Cortex of kidney (tissue), 1 donor: ENCODE results near the gene CCND2.
"Not testable (repeated sequence)": the region's sequence is repeated elsewhere in the genome, so short reads cannot be mapped to it uniquely, and the experiment has no call there.

Experiments
- DNase-seq: peaks from one replicate; lab custom pipeline; 2025; lab: John Stamatoyannopoulos, UW

The CCND2 gene

DNA sequence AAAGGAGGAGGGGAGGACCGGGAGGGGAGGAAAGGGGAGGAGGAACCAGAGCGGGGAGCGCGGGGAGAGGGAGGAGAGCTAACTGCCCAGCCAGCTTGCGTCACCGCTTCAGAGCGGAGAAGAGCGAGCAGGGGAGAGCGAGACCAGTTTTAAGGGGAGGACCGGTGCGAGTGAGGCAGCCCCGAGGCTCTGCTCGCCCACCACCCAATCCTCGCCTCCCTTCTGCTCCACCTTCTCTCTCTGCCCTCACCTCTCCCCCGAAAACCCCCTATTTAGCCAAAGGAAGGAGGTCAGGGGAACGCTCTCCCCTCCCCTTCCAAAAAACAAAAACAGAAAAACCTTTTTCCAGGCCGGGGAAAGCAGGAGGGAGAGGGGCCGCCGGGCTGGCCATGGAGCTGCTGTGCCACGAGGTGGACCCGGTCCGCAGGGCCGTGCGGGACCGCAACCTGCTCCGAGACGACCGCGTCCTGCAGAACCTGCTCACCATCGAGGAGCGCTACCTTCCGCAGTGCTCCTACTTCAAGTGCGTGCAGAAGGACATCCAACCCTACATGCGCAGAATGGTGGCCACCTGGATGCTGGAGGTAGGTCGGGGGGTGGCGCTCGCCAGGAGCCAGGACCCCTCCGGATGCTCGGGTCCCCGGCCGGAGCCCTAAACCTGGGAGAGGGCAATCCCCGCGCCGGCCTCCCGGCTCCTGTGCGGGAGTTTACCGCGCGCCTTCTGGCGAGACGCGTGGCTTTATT, at the start of gene CCND2:
CCND2 (plus strand) TSS at position 111 of the 744 bp plus-strand sequence; CDS start at position 390, 279 bp downstream.
- DNase-seq, result no peak

DNA sequence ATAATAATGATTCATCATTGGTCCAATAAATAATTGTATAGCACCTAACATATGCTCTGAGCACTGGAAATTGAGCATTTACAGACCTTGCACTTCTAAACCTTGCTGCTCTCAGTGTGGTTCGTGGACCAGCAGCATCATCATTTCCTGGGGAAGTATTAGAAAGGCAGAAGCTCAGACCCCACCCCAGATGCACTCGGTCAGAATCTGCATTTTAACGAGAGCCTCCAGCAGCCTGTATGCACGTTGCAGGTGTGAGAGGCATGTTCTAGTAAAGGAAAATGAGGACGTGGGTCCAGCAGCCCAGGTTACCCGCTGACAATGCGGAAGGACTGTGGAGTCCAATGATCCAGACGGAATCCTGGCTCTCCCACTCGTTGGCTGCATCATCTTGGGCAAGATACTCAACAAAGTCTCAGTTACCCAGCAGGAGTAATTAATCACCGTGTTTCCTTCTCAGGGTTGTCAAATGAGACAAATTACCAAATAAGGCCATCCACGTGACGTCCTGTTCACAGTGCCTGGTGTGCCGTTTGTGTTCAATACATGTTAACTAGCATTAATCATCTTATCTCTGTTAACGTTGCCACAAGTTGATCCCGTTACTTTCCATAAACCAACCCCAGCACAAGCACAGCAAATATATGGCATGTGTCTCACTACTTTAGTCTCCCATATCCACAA, 49.2 kb upstream of the CCND2 start:
- no peak for DNase-seq

DNA sequence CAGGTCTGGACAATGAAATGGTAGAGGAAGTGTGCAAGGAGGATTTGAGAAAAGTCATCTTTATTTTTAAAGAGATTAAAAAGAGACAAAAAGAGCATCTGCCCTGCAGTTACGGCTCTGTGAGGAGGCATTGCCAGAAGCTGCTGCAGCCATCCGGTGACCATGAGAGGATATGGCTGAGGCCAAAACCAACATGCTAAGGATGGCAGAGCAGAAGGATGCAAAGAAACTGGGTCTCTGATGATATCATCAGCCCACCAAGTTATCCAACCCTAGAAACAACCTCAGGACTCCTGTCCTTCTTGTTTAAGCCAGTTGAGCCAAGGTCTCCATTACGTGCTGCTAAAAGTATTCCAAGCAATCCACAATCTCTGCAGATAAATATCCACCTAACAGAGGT, 48.0 kb upstream of the CCND2 start:
- no peak for DNase-seq

DNA sequence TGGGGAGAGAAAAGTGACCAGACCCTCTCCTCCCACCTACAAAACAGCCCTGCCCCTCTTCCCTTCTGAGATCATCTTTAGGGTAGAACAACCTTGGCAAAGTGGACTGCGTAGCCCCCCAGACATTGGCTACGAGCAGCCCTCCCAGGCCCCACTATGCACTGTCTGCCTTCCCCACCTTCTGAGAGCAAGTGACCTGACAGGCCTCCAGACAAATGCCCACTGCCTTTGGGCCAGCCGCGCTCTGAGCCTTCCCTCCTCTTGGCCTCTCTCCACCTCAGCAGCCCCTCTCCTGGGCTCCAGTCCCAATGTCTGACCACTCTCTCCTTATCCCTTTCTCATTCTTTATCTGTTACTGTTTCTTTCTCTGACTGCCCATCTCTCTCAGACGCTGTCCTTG, 46.5 kb upstream of the CCND2 start:
- DNase-seq, result no peak

DNA sequence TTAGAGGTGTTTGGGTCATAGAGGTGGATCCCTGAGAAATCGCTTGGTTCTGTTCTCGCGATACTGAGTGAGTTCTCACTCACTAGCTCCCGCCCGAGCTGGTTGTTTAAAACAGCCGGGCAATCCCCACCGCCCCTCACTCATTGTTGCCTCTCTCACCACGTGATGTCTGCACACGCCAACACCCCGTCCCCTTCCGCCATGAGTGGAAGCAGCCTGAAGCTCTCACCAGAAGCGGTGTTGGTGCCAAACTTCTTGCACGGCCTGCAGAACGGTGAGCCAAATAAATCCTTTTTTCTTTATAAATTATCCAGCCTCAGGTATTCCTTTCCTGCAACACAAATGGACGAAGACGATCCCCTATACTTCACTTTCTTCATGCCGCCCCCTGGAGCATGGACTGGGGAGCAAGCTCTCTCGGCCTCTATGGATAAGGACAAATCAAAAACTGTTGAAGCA, 45.4 kb upstream of the CCND2 start:
- no peak for DNase-seq

DNA sequence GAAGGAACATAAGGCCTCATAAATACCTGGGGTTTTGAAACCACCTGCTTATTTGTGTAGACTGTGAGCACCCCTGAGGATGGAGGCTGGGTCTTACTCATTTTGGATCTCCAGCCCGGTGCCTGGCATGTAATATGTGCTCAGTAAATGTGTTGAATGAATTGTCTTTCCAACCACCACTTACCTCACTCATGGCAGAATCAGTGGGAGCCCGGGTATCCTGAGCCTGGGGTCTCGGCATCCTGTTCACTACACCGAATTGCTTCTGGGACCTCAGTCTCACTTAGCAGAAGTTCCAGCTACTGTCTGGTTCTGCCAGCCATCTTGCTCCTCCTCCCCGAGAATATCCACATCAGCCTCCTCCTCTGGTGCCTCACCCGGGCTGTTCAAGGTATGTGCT, 43.0 kb upstream of the CCND2 start:
- no peak for DNase-seq

DNA sequence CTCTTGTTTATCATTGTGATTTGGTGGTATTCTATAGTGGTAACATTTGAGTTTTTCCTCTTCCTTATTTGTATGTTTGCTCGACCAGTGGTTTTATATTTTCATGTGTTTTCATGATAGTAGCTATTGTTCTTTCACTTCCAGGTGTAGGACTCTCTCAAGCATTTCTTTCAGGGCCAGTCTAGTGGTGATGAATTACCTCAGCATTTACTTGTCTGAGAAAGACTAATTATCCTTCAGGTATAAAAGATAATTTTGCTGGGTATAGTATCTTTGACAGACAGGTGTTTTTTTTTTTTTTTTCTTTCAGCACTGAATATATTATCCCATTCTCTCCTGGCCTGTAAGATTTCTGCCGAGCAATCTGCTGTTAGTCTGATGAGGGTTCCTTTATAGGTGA, 35.0 kb upstream of the CCND2 start:
- no peak for DNase-seq

DNA sequence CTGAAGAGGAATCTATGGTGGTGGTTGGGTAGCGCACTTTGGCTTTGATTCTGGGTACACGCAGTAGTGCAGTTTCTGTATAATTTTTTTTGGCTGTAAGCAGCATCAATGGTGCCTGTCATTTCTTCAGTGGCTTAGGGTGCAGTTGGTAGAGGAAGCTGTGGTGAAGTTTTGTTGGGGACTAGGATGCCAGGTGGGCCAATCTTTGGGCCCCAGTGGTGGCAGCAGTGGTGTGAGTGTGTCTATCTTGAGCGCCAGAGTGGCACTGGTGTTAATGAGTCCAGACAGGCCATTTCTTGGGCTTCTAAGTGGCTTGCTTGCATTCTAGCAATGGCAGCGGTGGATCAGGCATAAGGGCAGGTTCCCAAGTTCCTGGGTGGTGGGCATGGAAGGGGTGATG, 33.8 kb upstream of the CCND2 start:
- no peak for DNase-seq

DNA sequence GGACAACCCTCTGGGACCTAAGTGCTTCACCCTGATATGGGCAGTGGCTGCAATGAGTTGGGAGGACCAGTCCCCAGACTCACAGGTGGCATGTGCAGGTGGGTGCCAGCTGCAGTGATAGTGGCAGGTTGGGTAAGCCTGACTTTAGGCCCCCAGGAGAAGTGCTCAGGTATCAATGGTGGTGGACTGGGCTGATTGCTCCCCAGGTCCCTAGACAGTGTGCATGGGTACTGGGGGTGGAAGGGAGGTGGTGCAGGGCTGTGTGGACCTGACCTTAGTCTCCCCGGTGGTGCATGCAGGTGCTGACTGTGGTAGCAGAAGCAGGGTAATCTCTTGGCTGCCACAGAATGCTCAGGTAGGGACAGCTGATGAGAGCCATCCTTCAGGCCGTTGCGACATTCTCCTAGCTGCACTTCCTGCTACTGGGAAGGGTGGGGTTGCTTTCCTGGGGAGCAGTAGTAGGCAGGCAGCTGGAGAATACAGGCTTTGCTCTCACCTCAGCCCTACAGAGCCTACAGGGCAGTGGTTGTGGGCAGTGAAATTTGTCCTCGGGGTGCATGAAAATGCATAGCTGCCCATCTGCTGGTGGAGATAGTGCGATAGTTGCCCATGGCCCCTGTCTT, 33.3 kb upstream of the CCND2 start:
- DNase-seq, result no peak

DNA sequence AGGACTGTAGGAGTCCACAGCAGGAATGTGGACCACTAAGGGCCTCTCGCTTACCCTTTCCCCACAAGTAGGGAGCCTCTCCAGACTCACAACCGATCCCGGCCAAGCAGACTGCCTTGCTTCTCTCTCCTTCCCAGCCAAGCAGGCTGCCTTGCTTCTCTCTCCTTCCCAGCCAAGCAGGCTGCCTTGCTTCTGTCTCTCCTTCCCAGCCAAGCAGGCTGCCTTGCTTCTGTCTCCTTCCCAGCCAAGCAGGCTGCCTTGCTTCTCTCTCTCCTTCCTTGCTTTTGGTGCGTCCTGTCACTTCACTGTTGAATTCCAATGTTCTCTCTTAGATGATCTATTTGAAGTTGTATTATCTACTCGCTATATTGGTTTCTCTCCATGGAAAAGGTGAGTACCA, 32.6 kb upstream of the CCND2 start:
- no peak for DNase-seq

DNA sequence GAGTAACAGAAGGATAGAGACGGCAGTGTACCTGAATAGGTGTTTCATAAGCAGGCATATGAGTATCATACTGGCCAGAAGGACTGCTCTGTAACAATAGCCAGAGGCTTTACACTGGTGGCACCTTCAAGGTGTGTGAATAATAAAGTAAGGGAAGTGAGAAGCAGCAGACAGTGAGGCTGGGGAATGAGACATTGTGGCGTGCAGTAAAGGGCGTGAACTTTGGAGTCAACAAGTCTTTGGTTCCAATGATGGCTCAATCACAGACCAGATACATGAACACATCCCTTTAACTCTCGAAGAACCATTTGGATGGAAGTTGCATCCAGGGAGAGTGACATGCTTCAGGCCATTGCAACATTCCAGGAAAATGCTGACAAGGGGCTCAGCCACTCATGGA, 32.0 kb upstream of the CCND2 start:
- DNase-seq, result no peak

DNA sequence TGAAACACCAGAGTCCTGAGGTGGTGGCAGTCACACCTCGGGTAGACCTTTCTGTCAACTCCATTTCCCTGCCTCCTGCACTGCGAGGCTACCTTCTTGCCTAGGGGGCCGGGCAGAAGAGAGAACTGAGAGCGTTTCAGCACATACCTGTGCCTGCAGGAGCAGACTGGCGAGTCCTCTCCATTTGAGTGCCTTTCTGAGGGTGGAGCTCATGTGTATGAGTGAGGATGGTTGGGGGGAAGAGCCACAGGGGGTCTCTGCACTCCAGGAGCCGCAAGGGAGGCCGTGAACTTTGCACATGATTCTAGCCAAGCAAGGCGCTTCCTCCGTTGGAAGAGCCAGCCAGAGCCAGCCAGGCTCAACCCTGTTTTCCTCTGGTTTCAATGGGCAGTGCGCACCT, 31.0 kb upstream of the CCND2 start:
- no peak for DNase-seq

DNA sequence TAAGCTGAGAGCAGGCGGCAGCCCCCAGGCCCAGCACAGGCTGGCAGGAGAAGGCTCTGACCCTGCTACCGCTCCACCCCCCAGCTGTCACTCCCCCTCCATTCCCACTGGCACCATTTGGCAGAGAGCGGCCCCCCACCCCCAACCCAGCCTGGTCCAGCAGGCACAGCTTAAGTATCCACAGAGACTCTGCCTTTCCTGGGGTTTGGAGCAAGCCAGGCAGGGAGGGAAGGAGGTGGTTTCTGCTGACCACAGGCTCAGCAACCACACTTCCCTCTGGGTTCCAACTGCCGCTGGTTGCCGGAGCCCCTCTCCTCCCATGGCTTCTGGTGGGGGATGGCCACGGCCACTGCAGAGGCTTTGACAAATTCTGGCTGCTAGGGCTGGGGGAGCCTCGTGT, 30.5 kb upstream of the CCND2 start:
- no peak for DNase-seq

DNA sequence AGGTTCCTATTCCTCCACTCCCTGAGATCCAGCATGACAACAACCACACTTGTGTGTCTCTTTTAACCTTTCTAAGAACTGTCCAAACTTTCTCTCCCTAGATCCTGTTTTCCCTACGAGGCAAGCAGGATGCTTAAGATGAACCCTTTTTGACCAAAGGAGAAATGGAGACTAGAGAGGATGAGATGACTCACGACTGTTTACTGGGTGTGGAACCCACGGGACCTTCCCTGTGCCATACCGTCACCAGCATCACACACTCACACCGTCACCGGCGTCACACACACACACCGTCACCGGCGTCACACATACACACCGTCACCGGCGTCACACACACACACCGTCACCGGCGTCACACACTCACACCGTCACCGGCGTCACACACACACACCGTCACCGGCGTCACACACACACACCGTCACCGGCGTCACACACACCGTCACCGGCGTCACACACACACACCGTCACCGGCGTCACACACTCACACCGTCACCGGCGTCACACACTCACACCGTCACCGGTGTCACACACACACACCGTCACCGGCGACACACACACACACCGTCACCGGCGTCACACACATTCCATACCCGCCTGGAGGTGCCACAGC, 30.0 kb upstream of the CCND2 start:
- not testable (repeated sequence) for DNase-seq

DNA sequence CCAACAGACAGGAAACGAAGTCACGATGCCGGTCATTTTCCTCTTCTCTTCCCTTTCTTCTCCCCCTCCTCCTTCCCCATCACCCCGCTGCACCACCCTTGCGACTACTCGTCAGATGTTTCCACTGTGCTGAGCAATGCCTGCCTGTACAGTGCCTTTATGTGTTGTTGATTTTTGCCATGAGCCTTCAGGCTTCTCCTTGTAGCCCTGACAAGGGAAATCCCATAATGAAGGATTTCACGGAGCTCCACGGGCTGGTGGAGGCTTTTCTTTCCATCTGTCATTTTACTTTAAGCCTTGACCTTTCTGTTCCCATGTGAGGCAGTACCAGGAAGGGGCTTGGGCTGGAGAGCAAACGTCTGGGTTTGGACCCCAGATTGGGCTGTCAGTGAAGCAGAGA, 28.7 kb upstream of the CCND2 start:
- DNase-seq, result no peak

DNA sequence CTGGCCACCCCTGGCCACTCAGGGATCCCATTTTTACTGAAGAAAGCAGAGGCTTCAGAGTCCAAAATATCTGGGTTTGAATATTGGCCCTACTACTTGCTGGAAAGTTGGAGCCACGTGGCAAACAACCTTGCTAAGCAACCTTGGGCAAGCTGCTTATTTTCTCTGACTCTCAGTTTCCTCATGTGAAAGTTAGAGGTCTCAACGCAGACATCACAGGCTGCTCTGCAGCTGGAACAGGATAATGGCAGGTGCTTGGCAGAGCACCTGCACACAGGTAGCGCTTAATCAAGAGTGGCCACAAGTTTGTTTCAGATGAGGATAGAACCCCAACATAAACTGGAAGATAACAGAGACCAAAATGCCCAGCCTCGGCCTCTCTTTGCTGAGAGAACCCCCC, 28.1 kb upstream of the CCND2 start:
- DNase-seq, result no peak

DNA sequence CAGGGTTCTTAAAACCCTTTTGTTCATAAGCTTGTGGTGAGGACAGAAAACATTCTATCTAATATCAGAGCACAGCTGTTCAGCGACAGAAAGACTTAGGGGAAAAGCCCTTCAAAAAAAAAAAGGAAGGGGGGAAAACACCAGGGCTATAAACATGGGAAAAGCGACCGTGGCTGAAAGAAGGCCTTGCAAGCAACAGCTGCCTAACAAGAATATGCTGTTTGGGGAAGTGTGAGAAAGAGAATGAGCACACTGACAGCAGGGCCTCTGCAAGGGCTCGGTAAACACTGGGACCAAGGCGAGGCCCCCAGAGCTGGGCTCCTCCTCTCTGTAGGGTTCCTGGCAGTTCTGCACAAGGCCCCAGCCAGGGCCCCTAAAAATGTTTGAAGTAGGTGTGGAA, 27.4 kb upstream of the CCND2 start:
- DNase-seq, result no peak

DNA sequence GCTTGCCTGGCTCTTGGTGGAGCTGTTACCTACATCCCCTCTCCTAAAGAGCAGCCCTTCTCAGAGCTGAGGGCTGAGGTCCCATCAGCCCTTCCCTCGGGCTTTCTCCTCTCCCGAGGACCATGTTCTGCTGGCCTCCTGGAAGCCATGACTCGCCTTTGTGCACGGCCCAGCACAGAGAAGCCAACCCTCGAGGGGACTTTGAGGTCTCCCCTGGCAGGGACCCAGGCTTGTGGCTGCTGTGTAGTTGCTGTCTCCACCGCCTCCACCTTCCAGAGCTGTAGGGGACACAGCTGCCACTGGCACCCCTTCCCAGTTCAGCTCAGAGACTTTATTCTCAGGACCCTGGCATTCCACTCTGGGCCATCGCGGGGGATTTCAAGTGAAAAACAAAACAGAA, 22.9 kb upstream of the CCND2 start:
- no peak for DNase-seq

DNA sequence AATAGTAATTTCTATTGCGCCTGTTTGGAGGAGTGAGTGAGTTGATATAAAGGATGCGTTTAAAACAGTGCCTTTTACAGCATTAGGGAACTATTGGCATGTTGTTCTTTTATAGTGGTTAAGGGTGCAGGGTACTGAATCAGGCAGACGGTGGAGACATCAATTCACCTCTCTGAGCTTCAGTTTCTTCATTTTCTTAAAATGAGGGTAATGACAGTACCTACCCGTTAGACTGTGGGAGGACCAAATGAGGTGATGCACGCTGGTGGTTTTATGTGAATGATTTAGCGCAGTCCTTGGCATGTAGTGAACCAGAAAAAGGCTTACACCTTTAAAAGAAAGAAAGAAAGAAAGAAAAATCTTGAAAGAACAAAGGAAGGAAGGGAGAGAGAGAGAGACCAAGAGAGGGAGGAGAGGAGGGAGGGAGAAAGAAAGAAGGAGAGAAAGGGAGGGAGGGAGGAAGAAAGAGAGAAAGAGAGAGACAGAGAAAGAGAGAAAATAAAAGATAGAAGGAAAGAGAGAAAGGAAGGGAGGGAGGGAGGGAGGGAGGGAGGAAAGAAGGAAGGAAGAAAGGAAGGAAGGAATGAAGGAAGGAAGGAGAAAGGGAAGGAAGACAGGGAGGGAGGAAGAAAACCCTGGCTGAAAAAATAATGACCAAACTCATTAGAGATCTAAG, 22.2 kb upstream of the CCND2 start:
- DNase-seq, result no peak

DNA sequence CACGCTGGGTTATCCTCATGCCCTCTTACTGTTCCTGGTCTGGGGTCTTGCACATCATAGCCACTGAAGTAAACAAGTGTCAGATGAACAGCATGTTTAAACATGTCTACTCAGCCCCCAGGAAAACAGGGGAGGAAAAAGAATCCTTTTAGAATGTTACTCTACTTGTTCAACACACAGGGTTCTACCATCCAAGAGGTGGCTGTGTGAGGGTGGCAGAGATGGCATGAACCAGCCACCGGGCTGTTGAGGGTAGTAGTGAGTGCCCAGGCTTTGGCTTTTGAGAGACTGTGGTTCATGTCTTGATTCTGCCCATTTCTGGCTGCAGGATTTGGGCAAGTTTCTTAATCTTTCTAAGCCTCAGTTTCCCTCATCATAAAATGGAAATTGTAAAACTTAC, 21.6 kb upstream of the CCND2 start:
- DNase-seq, result no peak

DNA sequence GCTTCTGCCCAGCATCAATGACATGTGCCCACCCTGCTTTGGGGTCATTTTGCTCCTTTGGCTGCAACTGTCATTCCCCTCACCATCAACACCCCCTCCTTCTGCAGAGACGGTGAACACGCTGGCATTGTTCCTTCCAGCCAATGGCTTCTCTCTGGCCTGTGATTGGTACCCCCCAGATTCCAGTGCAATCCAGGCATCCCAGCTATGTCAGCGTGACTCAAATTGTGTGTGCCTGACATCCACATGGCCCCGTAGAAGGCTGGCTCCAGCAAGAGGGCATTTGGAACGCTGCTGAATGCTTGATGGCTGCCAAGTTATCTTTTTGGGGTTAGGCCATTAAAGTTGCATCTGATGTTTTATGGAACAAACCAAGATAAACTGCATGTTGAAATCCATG, 21.0 kb upstream of the CCND2 start:
- DNase-seq, result no peak
